HEK293 (cell line): ENCODE results near the gene GC.

ENCODE experiments used
- CTCF ChIP-seq: fragments of 450-650 bp; formaldehyde crosslinking; IDR thresholded peaks from 2 replicates; pipeline ENCODE4 v1.5.1; 2016; ENCODE audit warnings: missing biosample characterization, missing genetic modification characterization
- ZBTB11 ChIP-seq: fragments of 450-650 bp; formaldehyde crosslinking; conservative IDR thresholded peaks from 2 replicates; pipeline ENCODE4 v1.5.1; 2016; ENCODE audit warnings: low read depth, missing biosample characterization, missing genetic modification characterization
- ZBTB20 ChIP-seq: fragments of 450-650 bp; formaldehyde crosslinking; IDR thresholded peaks from 2 replicates; pipeline ENCODE4 v1.5.1; 2016; ENCODE audit warnings: missing biosample characterization, missing genetic modification characterization
- ZFHX2 ChIP-seq: fragments of 450-650 bp; formaldehyde crosslinking; conservative IDR thresholded peaks from 2 replicates; pipeline ENCODE4 v1.5.1; 2016; ENCODE audit warnings: missing biosample characterization, missing genetic modification characterization
- ZNF112 ChIP-seq: fragments of 450-650 bp; formaldehyde crosslinking; IDR thresholded peaks from 2 replicates; pipeline ENCODE4 v1.5.0; 2017; ENCODE audit warnings: missing biosample characterization, missing genetic modification characterization
- ZNF114 ChIP-seq: fragments of 450-650 bp; formaldehyde crosslinking; IDR thresholded peaks from 2 replicates; pipeline ENCODE4 v1.5.0; 2017; ENCODE audit warnings: missing biosample characterization, missing genetic modification characterization
- ZNF202 ChIP-seq: fragments of 450-650 bp; formaldehyde crosslinking; IDR thresholded peaks from 2 replicates; pipeline ENCODE4 v1.5.1; 2016; ENCODE audit warnings: missing biosample characterization, missing genetic modification characterization, borderline replicate concordance
- ZNF596 ChIP-seq: fragments of 450-650 bp; IDR thresholded peaks from 2 replicates; pipeline ENCODE4 v1.5.0; 2018; ENCODE audit warnings: missing biosample characterization, mild to moderate bottlenecking, missing genetic modification characterization, moderate library complexity
- ZNF600 ChIP-seq: fragments of 450-650 bp; formaldehyde crosslinking; IDR thresholded peaks from 2 replicates; pipeline ENCODE4 v1.5.1; 2016; ENCODE audit warnings: missing biosample characterization, missing genetic modification characterization
- ZNF837 ChIP-seq: fragments of 450-650 bp; formaldehyde crosslinking; IDR thresholded peaks from 2 replicates; pipeline ENCODE4 v1.5.1; 2016; ENCODE audit warnings: missing biosample characterization, missing genetic modification characterization
- TF ChIP-seq, protein P1 (sequence below): fragments of 450-650 bp; formaldehyde crosslinking; IDR thresholded peaks from 2 replicates; pipeline ENCODE4 v1.5.1; 2016; ENCODE audit warnings: missing biosample characterization, missing genetic modification characterization
- TF ChIP-seq, protein P2 (sequence below): fragments of 450-650 bp; formaldehyde crosslinking; IDR thresholded peaks from 2 replicates; pipeline ENCODE4 v1.5.0; 2017; ENCODE audit warnings: missing biosample characterization, missing genetic modification characterization, borderline replicate concordance

DNA sequence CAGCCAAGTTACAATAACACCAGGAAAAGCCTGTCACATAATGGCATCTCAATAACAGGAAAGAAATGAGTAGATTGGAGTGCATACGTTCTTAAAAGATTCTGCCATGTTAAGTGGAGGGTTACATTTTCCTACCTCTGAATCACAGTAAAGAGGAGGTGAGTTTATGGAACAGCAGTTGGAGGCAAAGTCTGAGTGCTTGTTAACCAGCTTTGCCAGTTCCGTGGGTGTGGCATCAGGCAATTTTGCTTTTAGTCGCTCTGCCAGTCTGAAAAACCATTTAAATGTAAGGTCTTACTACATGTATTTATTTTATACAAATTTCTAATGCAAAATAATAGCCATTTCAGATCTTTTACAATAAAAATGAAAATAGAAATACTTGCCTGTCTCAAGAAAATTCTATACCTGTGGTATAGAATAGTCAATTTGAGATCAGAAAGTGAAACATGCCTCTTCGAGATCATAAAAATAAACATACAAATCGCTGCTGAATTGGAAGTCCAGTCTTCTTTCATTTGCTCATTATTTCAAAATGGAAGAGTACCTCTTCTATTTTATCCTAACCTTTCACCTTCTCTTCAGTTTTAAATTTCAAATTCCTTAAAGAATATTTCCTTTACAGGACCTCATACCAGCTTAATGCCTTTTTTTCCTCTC lies 31.4 kb downstream of the GC start:
- no peak for TF ChIP-seq ZNF600 (tag by site-specific recombination)
- TF ChIP-seq ZNF837 (tag by site-specific recombination): no peak
- TF ChIP-seq ZNF114 (tag by site-specific recombination): no peak
- TF ChIP-seq, protein P1, sequence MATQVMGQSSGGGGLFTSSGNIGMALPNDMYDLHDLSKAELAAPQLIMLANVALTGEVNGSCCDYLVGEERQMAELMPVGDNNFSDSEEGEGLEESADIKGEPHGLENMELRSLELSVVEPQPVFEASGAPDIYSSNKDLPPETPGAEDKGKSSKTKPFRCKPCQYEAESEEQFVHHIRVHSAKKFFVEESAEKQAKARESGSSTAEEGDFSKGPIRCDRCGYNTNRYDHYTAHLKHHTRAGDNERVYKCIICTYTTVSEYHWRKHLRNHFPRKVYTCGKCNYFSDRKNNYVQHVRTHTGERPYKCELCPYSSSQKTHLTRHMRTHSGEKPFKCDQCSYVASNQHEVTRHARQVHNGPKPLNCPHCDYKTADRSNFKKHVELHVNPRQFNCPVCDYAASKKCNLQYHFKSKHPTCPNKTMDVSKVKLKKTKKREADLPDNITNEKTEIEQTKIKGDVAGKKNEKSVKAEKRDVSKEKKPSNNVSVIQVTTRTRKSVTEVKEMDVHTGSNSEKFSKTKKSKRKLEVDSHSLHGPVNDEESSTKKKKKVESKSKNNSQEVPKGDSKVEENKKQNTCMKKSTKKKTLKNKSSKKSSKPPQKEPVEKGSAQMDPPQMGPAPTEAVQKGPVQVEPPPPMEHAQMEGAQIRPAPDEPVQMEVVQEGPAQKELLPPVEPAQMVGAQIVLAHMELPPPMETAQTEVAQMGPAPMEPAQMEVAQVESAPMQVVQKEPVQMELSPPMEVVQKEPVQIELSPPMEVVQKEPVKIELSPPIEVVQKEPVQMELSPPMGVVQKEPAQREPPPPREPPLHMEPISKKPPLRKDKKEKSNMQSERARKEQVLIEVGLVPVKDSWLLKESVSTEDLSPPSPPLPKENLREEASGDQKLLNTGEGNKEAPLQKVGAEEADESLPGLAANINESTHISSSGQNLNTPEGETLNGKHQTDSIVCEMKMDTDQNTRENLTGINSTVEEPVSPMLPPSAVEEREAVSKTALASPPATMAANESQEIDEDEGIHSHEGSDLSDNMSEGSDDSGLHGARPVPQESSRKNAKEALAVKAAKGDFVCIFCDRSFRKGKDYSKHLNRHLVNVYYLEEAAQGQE (tag by site-specific recombination): no peak
- no peak for TF ChIP-seq CTCF
- no peak for TF ChIP-seq ZNF112 (tag by site-specific recombination)
- no peak for TF ChIP-seq ZBTB20 (tag by site-specific recombination)
- no peak for TF ChIP-seq ZFHX2
- TF ChIP-seq, protein P2, sequence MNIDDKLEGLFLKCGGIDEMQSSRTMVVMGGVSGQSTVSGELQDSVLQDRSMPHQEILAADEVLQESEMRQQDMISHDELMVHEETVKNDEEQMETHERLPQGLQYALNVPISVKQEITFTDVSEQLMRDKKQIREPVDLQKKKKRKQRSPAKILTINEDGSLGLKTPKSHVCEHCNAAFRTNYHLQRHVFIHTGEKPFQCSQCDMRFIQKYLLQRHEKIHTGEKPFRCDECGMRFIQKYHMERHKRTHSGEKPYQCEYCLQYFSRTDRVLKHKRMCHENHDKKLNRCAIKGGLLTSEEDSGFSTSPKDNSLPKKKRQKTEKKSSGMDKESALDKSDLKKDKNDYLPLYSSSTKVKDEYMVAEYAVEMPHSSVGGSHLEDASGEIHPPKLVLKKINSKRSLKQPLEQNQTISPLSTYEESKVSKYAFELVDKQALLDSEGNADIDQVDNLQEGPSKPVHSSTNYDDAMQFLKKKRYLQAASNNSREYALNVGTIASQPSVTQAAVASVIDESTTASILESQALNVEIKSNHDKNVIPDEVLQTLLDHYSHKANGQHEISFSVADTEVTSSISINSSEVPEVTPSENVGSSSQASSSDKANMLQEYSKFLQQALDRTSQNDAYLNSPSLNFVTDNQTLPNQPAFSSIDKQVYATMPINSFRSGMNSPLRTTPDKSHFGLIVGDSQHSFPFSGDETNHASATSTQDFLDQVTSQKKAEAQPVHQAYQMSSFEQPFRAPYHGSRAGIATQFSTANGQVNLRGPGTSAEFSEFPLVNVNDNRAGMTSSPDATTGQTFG (tag by site-specific recombination): no peak
- TF ChIP-seq ZNF202 (tag by site-specific recombination): no peak
- no peak for TF ChIP-seq ZBTB11
- TF ChIP-seq ZNF596 (tag by site-specific recombination): no peak
